SJCRH30 (cell line): Measurements from ENCODE around the gene CAMK2A. TPM values are rescaled to one million over a fixed set of nuclear protein-coding genes. Genes with fewer than 3 reads are reported as not detected.

Experiments used
- DNase-seq, 2 experiments: peaks; one replicate each; pipeline ENCODE4 v3.0.0-alpha.2; 2015 to 2020
- H3K27ac ChIP-seq: fragments of 250-450 bp; sonication (Bioruptor Pico); 2 replicates; pipeline ENCODE4 v1.5.1; 2020; ENCODE audit warnings: mild to moderate bottlenecking, moderate library complexity
- H3K27me3 ChIP-seq: fragments of 250-450 bp; sonication (Bioruptor Pico); 2 replicates; pipeline ENCODE4 v1.5.1; 2020; ENCODE audit warnings: mild to moderate bottlenecking, moderate library complexity
- H3K36me3 ChIP-seq: fragments of 250-450 bp; sonication (Bioruptor Pico); 2 replicates; pipeline ENCODE4 v1.5.1; 2020; ENCODE audit warnings: mild to moderate bottlenecking, moderate library complexity
- H3K4me1 ChIP-seq: fragments of 250-450 bp; sonication (Bioruptor Pico); 2 replicates; pipeline ENCODE4 v1.5.1; 2020; ENCODE audit warnings: mild to moderate bottlenecking, moderate library complexity
- H3K4me3 ChIP-seq: fragments of 250-450 bp; sonication (Bioruptor Pico); 2 replicates; pipeline ENCODE4 v1.5.1; 2020; ENCODE audit warnings: mild to moderate bottlenecking, moderate library complexity
- H3K9me3 ChIP-seq: fragments of 250-450 bp; sonication (Bioruptor Pico); replicated peaks from 2 replicates; pipeline ENCODE4 v1.5.1; 2020; ENCODE audit warnings: mild to moderate bottlenecking, moderate library complexity
- total RNA-seq: library from RNA; depleted of rRNA; stranded (reverse); fragments of >200 nt; shearing (Covaris generic); gene quantifications from 2 replicates; pipeline ENCODE4 v1.2.3, GENCODE V29; 2014

Gene CAMK2A
- total RNA-seq, 1 experiment from 2014 or later = 0.42 TPM

DNA sequence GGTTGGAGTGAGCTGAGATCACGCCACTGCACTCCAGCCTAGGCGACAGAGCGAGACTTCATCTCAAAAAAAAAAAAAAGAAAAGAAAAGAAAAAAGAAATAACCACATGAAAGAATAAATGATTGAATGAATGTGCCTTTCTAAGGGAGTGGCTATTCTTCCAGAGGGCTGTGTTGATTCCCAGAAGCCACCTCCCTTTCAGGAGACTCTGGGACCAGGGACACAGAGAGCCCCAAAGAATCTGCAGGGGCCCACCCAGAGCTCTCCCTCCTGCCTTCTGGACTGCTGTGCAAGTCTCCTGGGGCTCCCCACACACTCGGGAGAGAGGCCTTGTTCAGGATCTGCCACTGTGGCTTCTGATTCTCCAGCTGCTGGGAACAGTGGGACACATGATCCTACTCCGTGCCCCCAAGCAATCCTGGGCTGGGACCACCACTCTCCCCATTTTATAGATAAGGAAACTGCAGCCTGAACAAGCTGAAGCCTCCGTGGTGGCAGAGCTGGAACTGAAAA lies 23.6 kb downstream of the CAMK2A start:
- Histone ChIP-seq H3K9me3 (no peaks in the 10 kb centered on the region), H3K4me1 (peaks cover 10% of the 10 kb centered on the region), H3K4me3 (no peak overlapping the region), H3K27me3 (peaks cover 23% of the 10 kb centered on the region), H3K36me3 (no peaks in the 10 kb centered on the region), H3K27ac (no peak overlapping the region)
- no peak for DNase-seq

DNA sequence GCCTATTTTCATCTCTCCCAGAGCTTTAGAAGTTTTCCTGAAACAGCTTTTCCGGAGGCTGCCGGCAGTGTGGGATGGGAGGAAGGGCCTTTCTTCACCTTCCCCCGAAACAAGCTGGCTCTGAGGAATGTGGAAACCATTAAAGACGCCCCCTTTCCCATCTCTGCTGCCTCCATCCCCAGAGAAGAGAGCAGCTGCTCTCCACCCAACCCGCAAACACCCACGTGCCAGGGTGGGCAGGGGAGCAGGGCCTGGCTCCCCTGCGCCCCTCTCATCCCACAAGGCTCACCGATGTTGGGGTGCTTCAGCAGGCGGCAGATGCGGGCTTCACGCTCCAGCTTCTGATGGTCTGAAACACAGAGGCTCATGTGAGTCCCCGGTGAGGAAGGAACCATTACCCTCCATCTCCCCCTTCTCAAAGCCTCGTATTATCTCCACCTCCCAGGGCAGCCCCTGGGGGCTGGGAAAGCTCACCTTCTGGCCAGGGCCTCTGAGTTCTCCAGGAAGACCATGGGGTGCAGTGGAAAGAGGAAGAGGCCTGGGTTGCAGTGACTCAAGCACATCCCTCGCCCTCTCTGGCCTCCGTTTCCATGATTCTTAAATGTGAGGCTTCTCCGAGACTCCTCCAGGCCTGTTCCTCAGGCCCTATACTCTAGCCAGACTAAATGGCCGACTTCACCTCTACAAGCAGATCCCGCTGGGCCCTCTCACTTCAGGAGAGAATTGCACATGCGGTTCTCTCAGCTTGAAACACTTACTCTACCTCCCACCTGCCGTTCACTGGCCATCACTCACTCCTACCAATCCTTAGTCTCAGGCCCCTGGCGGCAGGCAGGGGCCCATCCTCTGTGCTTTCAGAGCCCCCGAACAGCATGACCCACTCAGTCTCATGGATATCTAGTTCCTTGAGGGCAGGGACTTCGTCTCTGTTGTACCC lies 24.6 kb downstream of the CAMK2A start:
- Histone ChIP-seq H3K4me3 (no peak overlapping the region), H3K27me3 (peaks cover 15% of the 10 kb centered on the region), H3K27ac (no peak overlapping the region), H3K4me1 (peaks cover 10% of the 10 kb centered on the region), H3K36me3 (no peaks in the 10 kb centered on the region), H3K9me3 (no peaks in the 10 kb centered on the region)
- DNase-seq = no peak

DNA sequence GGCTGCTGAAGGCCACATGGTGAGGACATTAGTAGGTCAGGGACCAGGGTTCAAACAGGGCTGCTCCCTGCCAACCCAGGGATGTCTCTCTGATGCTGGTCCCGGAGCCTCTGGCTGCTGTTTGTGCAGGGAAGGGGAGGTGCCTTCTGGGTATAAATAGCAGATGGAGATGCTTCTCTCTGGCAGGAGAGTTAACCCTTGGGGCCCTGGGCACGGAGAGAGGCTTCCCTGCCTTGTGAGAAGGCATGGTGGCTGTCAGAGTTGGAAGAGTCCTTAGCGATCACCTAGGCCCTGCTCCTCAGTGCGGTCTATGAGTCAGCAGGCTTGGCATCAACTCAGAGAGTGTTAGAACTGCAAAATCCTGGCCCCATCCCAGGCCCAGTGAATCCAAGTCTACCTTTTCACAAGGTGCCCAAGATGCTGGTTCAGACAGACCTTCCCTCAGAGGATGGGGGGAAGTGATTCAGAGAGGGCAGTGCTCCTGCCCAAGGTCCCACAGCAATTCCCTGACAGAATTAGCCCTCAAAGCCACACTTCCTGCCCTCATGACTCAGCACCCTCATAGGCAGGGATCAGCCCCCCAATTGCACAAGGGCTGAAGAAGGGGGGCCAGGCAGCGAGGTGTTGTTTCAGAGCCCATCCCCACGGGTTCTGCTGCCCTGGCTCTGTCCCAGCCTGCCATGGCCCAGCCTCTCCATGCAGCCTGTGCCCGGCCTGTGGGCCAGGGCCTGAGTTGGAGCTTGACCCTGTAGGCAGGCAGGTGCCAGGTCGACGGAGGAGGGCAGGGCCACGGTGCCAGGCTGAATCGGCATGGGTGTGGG lies 25.6 kb downstream of the CAMK2A start:
- peak in 1 of 2 experiments; percentile 24 for DNase-seq
- Histone ChIP-seq H3K4me3 (no peak overlapping the region), H3K27ac (no peak overlapping the region)

DNA sequence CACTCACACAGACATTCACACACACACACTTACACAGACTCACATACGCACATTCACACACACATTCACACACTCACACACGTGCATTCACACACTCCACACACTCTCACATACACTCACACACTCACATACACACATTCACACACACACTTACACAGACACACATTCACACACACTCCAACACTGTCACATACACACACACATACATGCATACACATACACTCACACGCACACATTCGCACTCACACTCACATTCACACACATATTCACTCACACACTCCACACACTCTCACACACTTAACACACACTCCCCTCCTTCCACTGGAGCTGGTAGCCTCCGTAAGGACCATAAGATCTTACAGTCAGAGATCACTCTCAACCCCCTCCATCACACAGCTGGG lies 26.2 kb downstream of the CAMK2A start:
- H3K9me3 ChIP-seq = no peaks in the 10 kb centered on the region
- H3K36me3 ChIP-seq = no peaks in the 10 kb centered on the region
- H3K4me1 ChIP-seq = peaks cover 10% of the 10 kb centered on the region
- no peak overlapping the region for H3K4me3 ChIP-seq
- H3K27me3 ChIP-seq = peaks cover 7% of the 10 kb centered on the region; the same call in 1 of the 2 replicates
- no peak for DNase-seq
- H3K27ac ChIP-seq = no peak overlapping the region

More for the DNA sequence above, 25.6 kb downstream of the CAMK2A start:
- peaks cover 10% of the 10 kb centered on the region for H3K4me1 ChIP-seq
- H3K36me3 ChIP-seq = no peaks in the 10 kb centered on the region
- H3K27me3 ChIP-seq = peaks cover 12% of the 10 kb centered on the region
- no peaks in the 10 kb centered on the region for H3K9me3 ChIP-seq

DNA sequence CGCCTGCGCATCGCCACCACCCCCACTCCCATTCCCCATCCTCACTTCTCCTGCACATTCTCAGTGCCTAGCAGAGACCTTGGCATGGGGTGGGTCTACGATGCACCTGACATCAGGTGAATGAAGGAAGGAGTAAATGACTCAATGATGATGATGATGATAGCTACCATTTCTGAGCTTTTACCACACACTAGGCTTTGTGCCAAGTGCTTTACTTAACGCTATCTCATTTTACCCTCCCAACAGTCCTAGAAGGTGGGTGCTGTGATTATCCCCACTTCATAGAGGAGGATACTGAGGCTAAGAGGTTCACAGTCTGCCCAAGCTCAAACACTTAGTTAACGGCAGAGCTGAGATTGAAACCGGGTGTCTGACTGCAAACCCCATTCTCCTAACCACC lies 27.1 kb downstream of the CAMK2A start:
- Histone ChIP-seq H3K4me1 (peaks cover 10% of the 10 kb centered on the region), H3K36me3 (no peaks in the 10 kb centered on the region), H3K27me3 (peaks cover 7% of the 10 kb centered on the region; the same call in 1 of the 2 replicates), H3K4me3 (no peak overlapping the region), H3K9me3 (no peaks in the 10 kb centered on the region), H3K27ac (no peak overlapping the region)
- DNase-seq = no peak

DNA sequence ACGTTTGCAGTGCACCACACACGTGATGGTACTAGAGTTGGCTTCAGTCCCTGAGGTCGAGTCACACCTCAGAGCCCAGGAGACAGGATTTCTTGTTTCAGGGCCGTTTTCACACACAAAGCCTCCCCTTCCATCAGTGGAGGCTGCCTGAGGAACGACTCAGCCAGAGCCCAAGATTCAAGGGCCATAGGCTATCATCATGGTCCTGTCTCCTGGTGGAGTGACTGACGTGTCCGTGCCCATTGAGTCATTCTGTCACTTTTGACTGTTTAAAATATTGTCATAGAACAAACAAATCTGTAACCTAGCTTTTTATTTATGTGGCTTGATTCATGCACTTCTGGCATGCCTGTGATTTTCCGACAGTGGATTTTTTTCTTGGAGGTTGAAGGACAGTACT lies 28.3 kb downstream of the CAMK2A start:
- DNase-seq = no peak
- Histone ChIP-seq H3K36me3 (no peaks in the 10 kb centered on the region), H3K4me1 (peaks cover 10% of the 10 kb centered on the region), H3K27ac (no peak overlapping the region), H3K27me3 (peaks cover 7% of the 10 kb centered on the region; the same call in 1 of the 2 replicates), H3K4me3 (no peak overlapping the region), H3K9me3 (no peaks in the 10 kb centered on the region)

DNA sequence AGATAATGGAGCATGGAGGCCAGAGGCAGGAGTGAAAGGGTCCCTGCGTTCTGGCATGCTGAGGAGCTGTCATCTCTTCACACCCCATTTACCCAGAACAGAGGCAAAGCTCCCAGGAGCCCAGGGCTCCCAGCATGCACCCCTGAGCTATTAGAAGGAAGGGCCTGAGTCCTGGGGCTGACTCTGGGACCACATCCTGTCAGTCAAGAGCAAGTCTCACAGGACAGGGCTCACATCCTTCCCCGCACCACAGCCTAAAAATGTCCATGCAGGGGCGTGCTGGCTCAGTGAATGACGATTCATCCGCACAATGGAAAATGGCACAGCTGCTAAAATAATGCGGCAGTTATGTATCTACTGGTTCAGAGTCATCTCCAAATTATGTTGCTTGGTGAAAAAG lies 31.4 kb downstream of the CAMK2A start:
- Histone ChIP-seq H3K4me1 (peaks cover 5% of the 10 kb centered on the region; the same call in 1 of the 2 replicates), H3K36me3 (no peaks in the 10 kb centered on the region), H3K27ac (no peak overlapping the region), H3K9me3 (no peaks in the 10 kb centered on the region), H3K27me3 (peaks cover 12% of the 10 kb centered on the region; the same call in 1 of the 2 replicates), H3K4me3 (no peak overlapping the region)
- peak in 1 of 2 experiments; percentile 21 for DNase-seq

DNA sequence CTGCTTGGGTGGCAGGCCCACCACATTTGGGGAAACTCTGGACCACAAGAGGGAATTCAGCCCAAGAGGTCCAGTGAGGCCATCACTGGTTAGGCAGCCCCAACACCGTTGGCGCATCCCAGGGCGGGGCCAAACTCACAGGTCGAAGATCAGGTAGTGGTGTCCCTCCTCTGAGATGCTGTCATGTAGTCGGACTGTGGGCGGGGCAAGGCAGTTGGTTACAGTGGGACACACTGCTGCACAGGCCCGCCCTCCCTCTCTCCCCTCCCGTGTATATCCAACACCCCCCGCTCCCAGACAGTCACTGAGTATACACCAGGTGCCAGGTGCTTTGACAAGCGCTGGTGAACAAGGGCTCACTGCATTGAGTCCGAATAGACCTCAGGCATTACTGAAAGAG lies 32.1 kb downstream of the CAMK2A start:
- H3K27me3 ChIP-seq = peaks cover 19% of the 10 kb centered on the region
- H3K27ac ChIP-seq = no peak overlapping the region
- H3K36me3 ChIP-seq = no peaks in the 10 kb centered on the region; the same call in 1 of the 2 replicates
- DNase-seq = no peak
- H3K4me1 ChIP-seq = peaks cover 5% of the 10 kb centered on the region; the same call in 1 of the 2 replicates
- no peaks in the 10 kb centered on the region for H3K9me3 ChIP-seq
- H3K4me3 ChIP-seq = no peak overlapping the region

DNA sequence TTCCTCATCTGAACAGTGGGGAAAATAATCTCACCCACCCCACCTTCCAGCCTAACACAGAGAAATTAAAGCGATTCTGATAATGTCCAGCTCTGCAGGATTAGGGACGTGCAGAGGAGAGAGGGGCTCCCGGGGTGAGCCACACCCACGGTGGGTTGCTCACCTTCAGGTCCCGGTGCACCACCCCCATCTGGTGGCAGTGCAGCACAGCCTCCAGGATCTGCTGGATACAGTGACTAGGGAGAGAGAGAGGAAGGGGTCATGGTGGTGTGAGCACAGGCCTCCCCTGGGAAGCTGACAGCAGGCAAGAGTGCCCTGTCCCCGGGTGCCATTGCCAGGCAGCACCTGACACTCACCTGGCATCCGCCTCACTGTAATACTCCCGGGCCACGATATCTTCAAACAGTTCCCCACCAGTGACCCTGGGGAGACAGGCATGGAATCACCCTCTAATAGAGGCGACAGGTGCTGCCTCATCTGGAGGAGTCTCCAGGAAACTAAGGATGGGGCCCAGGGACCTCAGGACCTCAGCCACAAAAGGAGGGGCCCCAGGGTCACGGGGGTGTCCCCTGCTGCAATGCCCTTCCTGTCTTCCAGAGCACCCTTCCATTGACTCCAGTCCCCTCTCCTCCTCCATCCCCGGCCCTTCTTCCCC lies 33.0 kb downstream of the CAMK2A start:
- peak; percentile 30 to 36 for DNase-seq
- H3K9me3 ChIP-seq = no peaks in the 10 kb centered on the region
- H3K4me3 ChIP-seq = no peak overlapping the region
- no peak overlapping the region for H3K27ac ChIP-seq
- peaks cover 5% of the 10 kb centered on the region; the same call in 1 of the 2 replicates for H3K4me1 ChIP-seq
- no peaks in the 10 kb centered on the region; the same call in 1 of the 2 replicates for H3K36me3 ChIP-seq
- H3K27me3 ChIP-seq = peaks cover 25% of the 10 kb centered on the region

DNA sequence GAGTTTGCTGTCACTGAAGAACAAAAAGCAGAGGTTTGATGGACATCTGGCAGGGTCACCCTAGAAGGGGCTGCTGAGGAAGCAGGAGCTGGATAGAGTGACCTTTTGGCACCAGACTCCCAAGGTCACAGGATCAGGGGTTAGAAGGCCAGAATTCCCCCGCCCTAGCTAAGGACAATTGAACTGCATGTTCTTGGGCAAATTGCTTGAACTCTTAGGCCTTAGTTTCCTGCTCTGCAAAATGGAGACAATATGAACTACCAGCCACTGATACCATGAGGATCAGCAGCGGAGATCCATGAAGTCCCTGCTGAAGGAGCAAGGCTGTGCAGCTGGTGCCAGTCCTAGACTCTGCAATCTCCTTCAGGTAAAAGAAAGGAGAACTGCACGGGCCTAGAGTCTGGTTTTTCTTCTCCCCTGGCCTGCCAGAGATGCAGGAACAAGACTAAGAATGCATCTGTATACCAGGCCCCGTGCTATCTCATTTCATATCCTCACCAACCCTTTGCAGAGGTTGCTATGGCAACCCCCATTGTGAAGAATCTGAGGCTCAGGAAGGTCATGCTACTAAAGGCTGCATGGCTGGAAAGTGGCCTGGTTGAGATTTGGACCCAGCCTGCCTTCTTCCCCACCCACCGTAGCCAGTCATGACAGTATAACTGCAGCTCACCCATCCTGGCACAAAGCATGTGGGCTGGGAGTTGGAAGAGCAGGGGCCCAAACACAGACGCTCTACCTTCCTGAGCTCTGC lies 33.7 kb downstream of the CAMK2A start:
- Histone ChIP-seq H3K4me1 (peaks cover 5% of the 10 kb centered on the region; the same call in 1 of the 2 replicates), H3K9me3 (no peaks in the 10 kb centered on the region), H3K27me3 (peaks cover 23% of the 10 kb centered on the region), H3K4me3 (no peak overlapping the region), H3K36me3 (no peaks in the 10 kb centered on the region; the same call in 1 of the 2 replicates), H3K27ac (no peak overlapping the region)
- peak in 1 of 2 experiments; percentile 30 for DNase-seq

DNA sequence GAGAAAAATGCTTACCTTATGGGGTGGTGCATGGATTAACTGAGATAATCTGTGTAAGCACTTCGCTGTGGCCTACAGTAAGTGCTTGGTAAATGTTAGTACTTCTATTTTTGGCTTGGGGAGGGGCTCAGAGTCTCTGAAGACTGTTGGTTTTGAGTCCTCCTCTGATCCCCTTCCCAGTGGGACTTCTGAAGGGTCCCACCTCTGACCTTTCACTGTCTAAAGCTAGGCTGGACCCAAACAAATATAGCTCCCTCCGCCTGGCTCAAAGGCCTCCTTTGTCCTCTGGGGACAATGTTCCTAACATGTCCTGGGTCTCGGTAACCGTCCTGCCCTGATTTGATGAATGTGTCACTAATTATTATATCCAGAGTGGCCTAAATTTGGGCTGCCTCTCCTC lies 34.8 kb downstream of the CAMK2A start:
- H3K27me3 ChIP-seq = peaks cover 23% of the 10 kb centered on the region
- H3K4me3 ChIP-seq = no peak overlapping the region
- H3K9me3 ChIP-seq = no peaks in the 10 kb centered on the region
- no peaks in the 10 kb centered on the region; the same call in 1 of the 2 replicates for H3K36me3 ChIP-seq
- peaks cover 5% of the 10 kb centered on the region; the same call in 1 of the 2 replicates for H3K4me1 ChIP-seq
- no peak overlapping the region for H3K27ac ChIP-seq
- no peak for DNase-seq

DNA sequence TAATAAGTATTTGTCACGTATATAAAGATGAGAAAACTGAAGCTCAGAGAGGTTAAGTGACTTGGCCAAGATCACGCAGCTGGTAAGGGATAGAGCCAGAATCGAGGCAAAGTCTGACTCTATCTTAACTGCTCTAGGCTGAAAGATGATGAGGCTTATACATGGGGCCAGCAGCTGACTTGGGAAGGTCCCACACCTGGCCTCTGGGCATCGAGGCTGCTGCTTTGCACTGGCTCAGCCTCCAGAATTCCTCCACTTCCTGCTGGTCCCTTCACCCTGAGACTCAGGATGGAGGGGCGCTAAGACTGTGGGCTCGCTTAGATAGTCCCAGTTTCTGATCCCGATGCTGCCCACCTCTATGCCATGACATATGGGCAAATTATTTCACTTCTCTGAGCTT lies 35.2 kb downstream of the CAMK2A start:
- DNase-seq = no peak
- no peak overlapping the region for H3K4me3 ChIP-seq
- no peaks in the 10 kb centered on the region for H3K9me3 ChIP-seq
- no peaks in the 10 kb centered on the region; the same call in 1 of the 2 replicates for H3K36me3 ChIP-seq
- peaks cover 5% of the 10 kb centered on the region; the same call in 1 of the 2 replicates for H3K4me1 ChIP-seq
- peaks cover 23% of the 10 kb centered on the region for H3K27me3 ChIP-seq
- H3K27ac ChIP-seq = no peak overlapping the region

DNA sequence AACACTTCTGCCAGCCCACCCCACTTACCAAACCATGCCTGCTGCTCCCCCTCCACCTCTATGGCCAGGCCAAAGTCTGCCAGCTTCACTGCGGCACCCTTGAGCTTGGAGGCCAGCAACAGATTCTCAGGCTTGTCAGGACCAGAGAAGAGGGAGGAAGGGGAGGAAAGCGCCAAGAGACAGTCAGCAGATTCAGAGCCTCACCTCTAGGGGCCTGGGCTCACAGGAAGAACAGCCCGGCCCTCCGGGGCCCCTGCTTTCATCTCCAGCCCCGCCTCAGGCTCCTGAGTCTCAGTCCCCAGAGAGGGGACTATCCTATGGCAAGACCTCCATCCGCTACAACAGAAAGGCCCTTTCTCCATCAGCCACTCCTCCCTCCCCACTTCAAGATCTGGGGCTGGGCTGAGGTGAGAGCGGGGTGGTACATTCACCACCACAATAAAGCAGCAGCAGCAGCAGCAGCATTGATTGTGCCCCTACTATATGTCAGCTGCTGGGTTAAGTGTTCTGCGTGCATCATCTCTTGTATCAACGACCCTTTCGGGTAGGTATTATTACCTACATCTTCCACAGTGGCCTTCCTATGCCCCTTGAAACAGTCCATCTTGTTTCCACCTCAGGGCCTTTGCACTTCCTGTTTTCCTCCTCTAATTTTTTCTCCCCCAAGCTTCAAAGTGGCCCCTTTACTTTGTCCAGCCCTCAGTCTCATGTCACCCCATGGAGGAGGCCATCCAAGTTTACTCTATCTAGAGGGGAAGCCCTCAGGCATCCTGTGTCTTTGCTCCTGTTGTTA lies 36.0 kb downstream of the CAMK2A start:
- H3K36me3 ChIP-seq = no peaks in the 10 kb centered on the region; the same call in 1 of the 2 replicates
- H3K4me3 ChIP-seq = no peak overlapping the region
- peaks cover 23% of the 10 kb centered on the region for H3K27me3 ChIP-seq
- peaks cover 5% of the 10 kb centered on the region; the same call in 1 of the 2 replicates for H3K4me1 ChIP-seq
- DNase-seq = no peak
- H3K27ac ChIP-seq = no peak overlapping the region
- H3K9me3 ChIP-seq = peaks cover 1% of the 10 kb centered on the region; the same call in 1 of the 2 replicates
